HG03045 (cell line): Measurements from ENCODE around the gene CSNK1G1.
A peak's percentile ranks its signal among the peaks of the same experiment; 100 is the strongest.
"Not testable (repeated sequence)": the region's sequence is repeated elsewhere in the genome, so short reads cannot be mapped to it uniquely, and the experiment has no call there.

Experiments used
- ATAC-seq: cut with Tn5 transposase; IDR thresholded peaks from one replicate; pipeline ENCODE4 v1.9.1; 2021; ENCODE audit warnings: mild to moderate bottlenecking, moderate library complexity; ENCODE audit not compliant: unreplicated experiment

CSNK1G1 gene

GRCh38 chr15:64355944-64356709, at the start of gene CSNK1G1:
Gene CSNK1G1, minus strand, starts transcription at chr15:64356173. Its CDS starts 55,674 bp downstream, at chr15:64300499.
- peak; percentile 98 for ATAC-seq

- no peak for ATAC-seq
Observed at GRCh38 chr15:64400583-64400982, 44.6 kb upstream of the CSNK1G1 start.

- no peak for ATAC-seq
Observed at GRCh38 chr15:64398575-64398974, 42.6 kb upstream of the CSNK1G1 start.

GRCh38 chr15:64396789-64397188, 40.8 kb upstream of the CSNK1G1 start:
- ATAC-seq = no peak

GRCh38 chr15:64392471-64392870, 36.5 kb upstream of the CSNK1G1 start:
- ATAC-seq = not testable (repeated sequence)

- ATAC-seq = no peak
Observed at GRCh38 chr15:64389036-64389435, 33.1 kb upstream of the CSNK1G1 start.

- ATAC-seq = peak; percentile 97
Observed at GRCh38 chr15:64387562-64388168, 31.7 kb upstream of the CSNK1G1 start, which contains the start of gene TRIP4. Gene TRIP4, plus strand, starts transcription at chr15:64387836. Its CDS starts 28 bp downstream, at chr15:64387864.

- no peak for ATAC-seq
Observed at GRCh38 chr15:64386291-64386690, 30.3 kb upstream of the CSNK1G1 start.

- no peak for ATAC-seq
Observed at GRCh38 chr15:64383760-64384159, 27.8 kb upstream of the CSNK1G1 start.

- peak; percentile 96 for ATAC-seq
Observed at GRCh38 chr15:64381000-64381751, 25.2 kb upstream of the CSNK1G1 start, which contains the start of gene PCLAF. Gene PCLAF, minus strand, starts transcription at chr15:64381441. Its CDS starts 70 bp downstream, at chr15:64381371.

GRCh38 chr15:64380130-64380870, 24.3 kb upstream of the CSNK1G1 start:
- ATAC-seq = not testable (repeated sequence)

- ATAC-seq = no peak
Observed at GRCh38 chr15:64379216-64379960, 23.4 kb upstream of the CSNK1G1 start.

- no peak for ATAC-seq
Observed at GRCh38 chr15:64373360-64373759, 17.4 kb upstream of the CSNK1G1 start.

GRCh38 chr15:64371383-64371782, 15.4 kb upstream of the CSNK1G1 start:
- ATAC-seq = not testable (repeated sequence)

GRCh38 chr15:64369078-64369607, 13.2 kb upstream of the CSNK1G1 start:
- ATAC-seq = no peak

GRCh38 chr15:64361259-64361658, 5.3 kb upstream of the CSNK1G1 start:
- ATAC-seq = no peak

GRCh38 chr15:64356710-64357040, 702 bp upstream of the CSNK1G1 start:
- no peak for ATAC-seq

- peak; percentile 12 for ATAC-seq
Observed at GRCh38 chr15:64355348-64355943, 527 bp downstream of the CSNK1G1 start.

GRCh38 chr15:64354688-64355344, 1.2 kb downstream of the CSNK1G1 start:
- ATAC-seq = no peak
